HepG2 (cell line): ENCODE measurements around the gene CLPSL2. TPM values are rescaled to one million over a fixed set of nuclear protein-coding genes. Genes with fewer than 3 reads are reported as not detected.
A peak's percentile ranks its signal among the peaks of the same experiment; 100 is the strongest.

Experiments used
- ATAC-seq: fragments of 200-7000 bp; cut with Tn5 transposase; 3 replicates; pipeline ENCODE4 v1.9.1; 2020; ENCODE audit warnings: mild to moderate bottlenecking, moderate library complexity
- BruUV-seq: library from RNA; stranded (reverse); fragments of 400-500 nt; replicated peaks from 2 replicates; lab custom pipeline; 2021; lab: Mats Ljungman, UMichigan
- CTCF ChIA-PET: fragments of 300-600 bp; formaldehyde crosslinking; extraction: SDS; loops from one replicate; lab custom pipeline; 2021; ENCODE audit warnings: low total read pairs, inconsistent platforms, low intra/inter-chr PET ratio; lab: Yijun Ruan, JAX
- POLR2A ChIA-PET: fragments of 350-600 bp; sonication (Branson Sonifier 250); formaldehyde crosslinking; loops from one replicate; lab custom pipeline; 2020; ENCODE audit warnings: antibody characterized with exemption, inconsistent platforms; lab: Yijun Ruan, JAX
- DNase-seq: peaks from one replicate; pipeline ENCODE4 v3.0.0-alpha.2; 2015; ENCODE audit warnings: low spot score
- FAIRE-seq: peaks from 3 replicates; lab custom pipeline; 2011; peaks lifted over from hg19 to GRCh38; lab: Jason Lieb, UNC
- H2AFZ ChIP-seq: one replicate; pipeline ENCODE4 v1.6.1; 2011; ENCODE audit warnings: low read length, inconsistent platforms
- H3K27ac ChIP-seq: fragments of 300-600 bp; 3 replicates; pipeline ENCODE4 v1.8.0; 2011; ENCODE audit warnings: mixed run types, mild to moderate bottlenecking, mixed read lengths, low read length, inconsistent platforms; ENCODE audit not compliant: insufficient read depth; ENCODE audit errors: extremely low read length
- H3K27me3 ChIP-seq, 2 experiments: fragments of 200-600 bp in 1 of 2; 2 replicates in 1 of 2; 3 replicates in 1 of 2; pipeline versions ENCODE4 v1.6.0 to v1.8.0; 2011; ENCODE audit warnings: low read length in 2 of 2, mild to moderate bottlenecking in 2 of 2, moderate library complexity in 2 of 2, inconsistent platforms in 1 of 2; ENCODE audit not compliant: insufficient read depth in 2 of 2, control insufficient read depth in 1 of 2
- H3K36me3 ChIP-seq, 2 experiments: fragments of 200-600 bp in 1 of 2; replicated peaks in 1 of 2; 2 replicates in 1 of 2; 3 replicates in 1 of 2; pipeline versions ENCODE4 v1.5.1 to v1.8.0; 2011; ENCODE audit warnings: low read length in 2 of 2, inconsistent platforms in 1 of 2; ENCODE audit not compliant: insufficient read depth in 2 of 2, control insufficient read depth in 1 of 2
- H3K4me1 ChIP-seq: 2 replicates; pipeline ENCODE4 v1.5.1; 2012; ENCODE audit warnings: low read length, inconsistent platforms; ENCODE audit not compliant: insufficient read depth
- H3K4me2 ChIP-seq: 2 replicates; pipeline ENCODE4 v1.6.0; 2011; ENCODE audit warnings: low read depth, low read length, inconsistent platforms
- H3K4me3 ChIP-seq, 3 experiments: fragments of 200-600 bp in 1 of 3; sonication (generic), shearing (Covaris generic) in 1 of 3; replicated peaks in 1 of 3; 2 replicates each; pipeline ENCODE4 v1.5.1; 2011 to 2016; ENCODE audit warnings: low read length in 3 of 3, inconsistent platforms in 2 of 3, low read depth in 2 of 3, mild to moderate bottlenecking in 2 of 3, control low read depth in 1 of 3, mixed read lengths in 1 of 3; ENCODE audit not compliant: insufficient read depth in 1 of 3
- H3K79me2 ChIP-seq: one replicate; pipeline ENCODE4 v1.6.1; 2011; ENCODE audit warnings: low read length, inconsistent platforms; ENCODE audit not compliant: insufficient read depth
- H3K9ac ChIP-seq: 2 replicates; pipeline ENCODE4 v1.6.0; 2011; ENCODE audit warnings: mild to moderate bottlenecking, low read depth, low read length, inconsistent platforms; ENCODE audit not compliant: insufficient read depth
- H3K9me3 ChIP-seq: 2 replicates; pipeline ENCODE4 v1.5.1; 2012; ENCODE audit warnings: mild to moderate bottlenecking, low read length
- H4K20me1 ChIP-seq: 2 replicates; pipeline ENCODE4 v1.6.0; 2011; ENCODE audit warnings: inconsistent platforms, mild to moderate bottlenecking, low read length, moderate library complexity; ENCODE audit not compliant: insufficient read depth
- ARNTL ChIP-seq: sonication (generic); formaldehyde crosslinking; IDR thresholded peaks from 2 replicates; pipeline ENCODE4 v1.4.0; 2020; ENCODE audit warnings: mild to moderate bottlenecking, missing genetic modification reagents
- ELF3 ChIP-seq: IDR thresholded peaks from 2 replicates; pipeline ENCODE4 v1.6.1; 2016; ENCODE audit warnings: missing genetic modification reagents, missing compliant biosample characterization
- HNRNPLL ChIP-seq: fragments of 200-400 bp; formaldehyde crosslinking; IDR thresholded peaks from 2 replicates; pipeline ENCODE4 v1.6.1; 2017; ENCODE audit warnings: mild to moderate bottlenecking, low read depth, low read length; ENCODE audit not compliant: poor library complexity, severe bottlenecking
- JUND ChIP-seq: sonication (generic); formaldehyde crosslinking; IDR thresholded peaks from 2 replicates; pipeline ENCODE4 v1.8.0; 2022; ENCODE audit warnings: mild to moderate bottlenecking, missing genetic modification reagents
- ZFP62 ChIP-seq: sonication (generic); formaldehyde crosslinking; IDR thresholded peaks from 2 replicates; pipeline ENCODE4 v1.4.0; 2020; ENCODE audit warnings: missing genetic modification reagents
- ZNF180 ChIP-seq: sonication (generic); formaldehyde crosslinking; IDR thresholded peaks from 2 replicates; pipeline ENCODE4 v1.4.0; 2020; ENCODE audit warnings: low read depth, missing genetic modification reagents, borderline replicate concordance
- ZNF274 ChIP-seq: sonication (generic); formaldehyde crosslinking; IDR thresholded peaks from 2 replicates; pipeline ENCODE4 v1.5.1; 2020; ENCODE audit warnings: mild to moderate bottlenecking, missing genetic modification reagents
- ZNF34 ChIP-seq: sonication (generic); formaldehyde crosslinking; IDR thresholded peaks from 2 replicates; pipeline ENCODE4 v1.4.0; 2020; ENCODE audit warnings: mild to moderate bottlenecking, missing genetic modification reagents, borderline replicate concordance
- ZNF530 ChIP-seq: sonication (generic); formaldehyde crosslinking; IDR thresholded peaks from 2 replicates; pipeline ENCODE4 v1.5.0; 2020; ENCODE audit warnings: low read depth, mild to moderate bottlenecking, missing genetic modification reagents
- WGBS: methylation state at CpG from one replicate; pipeline ENCODE4 v1.1.6; 2017; ENCODE audit warnings: low lambda C conversion rate; 5-methylcytosine and 5-hydroxymethylcytosine counted together
- in situ Hi-C: cut with HindIII; loops from 2 replicates; pipeline ENCODE4 v1.10.0; 2017; ENCODE audit warnings: low pct_unique_long_range_greater_than_20kb; ENCODE audit not compliant: extremely low pct_ligation_motif_present
- intact Hi-C: fragments of 100-400 bp; cut with micrococcal nuclease; formaldehyde crosslinking; loops from one replicate; pipeline ENCODE4 v1.10.0; 2022; ENCODE audit not compliant: unreplicated experiment
- polyA plus RNA-seq, 8 experiments: library from polyadenylated mRNA; depleted of rRNA in 3 of 8; stranded (reverse) in 7 of 8; unstranded in 1 of 8; fragments of >200 nt; fragmentation: Illumina TruSeq in 4 of 8; extraction: Trizol in 4 of 8; gene quantifications; 2 replicates each; pipeline versions ENCODE4 v1.2.1 to v1.2.3, GENCODE V29; 2011 to 2016; ENCODE audit warnings: low read depth in 4 of 8, missing spikeins in 1 of 8, mixed read lengths in 1 of 8; ENCODE audit not compliant: insufficient read depth in 1 of 8
- total RNA-seq, 5 experiments: library from RNA; depleted of rRNA; stranded (reverse); fragments of >200 nt; fragmentation: Illumina TruSeq; extraction: Trizol; gene quantifications; 2 replicates each; pipeline ENCODE4 v1.2.3, GENCODE V29; 2016; ENCODE audit warnings: low read depth in 1 of 5
- TF ChIP-seq, protein P1 (sequence below): sonication (generic); formaldehyde crosslinking; IDR thresholded peaks from 2 replicates; pipeline ENCODE4 v1.8.1; 2022; ENCODE audit warnings: mild to moderate bottlenecking, missing genetic modification reagents
- TF ChIP-seq, protein P2 (sequence below): sonication (generic); formaldehyde crosslinking; IDR thresholded peaks from 2 replicates; pipeline ENCODE4 v1.8.1; 2023; ENCODE audit warnings: missing genetic modification reagents, mild to moderate bottlenecking, borderline replicate concordance
- TF ChIP-seq, protein P3 (sequence below): sonication (generic); formaldehyde crosslinking; conservative IDR thresholded peaks from 2 replicates; pipeline ENCODE4 v1.4.0; 2020; ENCODE audit warnings: missing genetic modification reagents
- TF ChIP-seq, protein P4 (sequence below): sonication (generic); formaldehyde crosslinking; IDR thresholded peaks from 2 replicates; pipeline ENCODE4 v1.4.0; 2020; ENCODE audit warnings: missing genetic modification reagents
- TF ChIP-seq, protein P5 (sequence below): sonication (generic); formaldehyde crosslinking; IDR thresholded peaks from 2 replicates; pipeline ENCODE4 v1.5.0; 2020; ENCODE audit warnings: mild to moderate bottlenecking, missing genetic modification reagents, moderate library complexity

Gene CLPSL2
- total and polyA plus RNA-seq, 2 of the 13 experiments (the other 11 are each of a cell fraction or from before 2014, with no cell fraction given), result not detected

DNA sequence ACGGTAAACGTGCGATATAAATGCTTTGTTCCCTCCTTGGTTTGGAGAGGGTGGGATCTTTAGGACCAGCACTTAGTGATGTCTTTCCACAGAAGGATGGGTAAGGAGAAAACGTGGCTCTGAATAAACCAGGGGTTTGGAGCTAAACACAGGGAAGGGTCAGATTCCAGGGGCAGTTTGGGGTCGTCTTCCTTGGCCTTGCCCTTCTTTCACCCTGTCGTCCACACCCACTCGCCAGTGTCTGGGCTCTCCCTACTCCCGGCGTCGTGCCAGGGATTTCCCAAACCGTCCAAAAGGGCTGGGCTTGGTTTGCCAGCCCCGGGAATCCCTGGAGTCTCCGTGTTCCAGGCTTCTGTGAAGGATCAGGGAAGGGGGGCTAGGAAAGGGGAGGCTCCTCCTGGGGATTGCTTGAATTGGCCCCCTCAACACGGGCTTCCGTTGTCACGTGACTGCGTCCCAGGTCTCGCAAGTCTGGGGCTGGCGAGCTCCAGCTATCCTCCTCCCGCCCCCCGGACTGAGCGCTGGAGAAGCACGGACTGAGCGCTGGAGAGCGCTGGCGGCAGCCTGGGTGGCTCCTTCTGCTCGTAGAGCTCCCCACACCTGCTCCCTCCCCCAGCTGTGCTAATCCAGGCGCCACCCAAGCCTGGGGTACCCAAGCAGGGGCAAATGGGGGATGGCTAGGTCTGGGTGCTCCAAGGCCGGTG lies 49.0 kb upstream of the CLPSL2 start (continued):
- TF ChIP-seq ZNF34 (CRISPR knock-in tag) (peak; percentile 90), ARNTL (CRISPR knock-in tag) (0 out of 2 replicates have a peak, but pooled peaks have one; percentile 58), ZNF180 (CRISPR knock-in tag) (no peak), ZNF274 (CRISPR knock-in tag) (0 out of 2 replicates have a peak, but pooled peaks have one; percentile 45)
- TF ChIP-seq, protein P1, sequence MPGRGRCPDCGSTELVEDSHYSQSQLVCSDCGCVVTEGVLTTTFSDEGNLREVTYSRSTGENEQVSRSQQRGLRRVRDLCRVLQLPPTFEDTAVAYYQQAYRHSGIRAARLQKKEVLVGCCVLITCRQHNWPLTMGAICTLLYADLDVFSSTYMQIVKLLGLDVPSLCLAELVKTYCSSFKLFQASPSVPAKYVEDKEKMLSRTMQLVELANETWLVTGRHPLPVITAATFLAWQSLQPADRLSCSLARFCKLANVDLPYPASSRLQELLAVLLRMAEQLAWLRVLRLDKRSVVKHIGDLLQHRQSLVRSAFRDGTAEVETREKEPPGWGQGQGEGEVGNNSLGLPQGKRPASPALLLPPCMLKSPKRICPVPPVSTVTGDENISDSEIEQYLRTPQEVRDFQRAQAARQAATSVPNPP (CRISPR knock-in tag), result no peak
- TF ChIP-seq, protein P2, sequence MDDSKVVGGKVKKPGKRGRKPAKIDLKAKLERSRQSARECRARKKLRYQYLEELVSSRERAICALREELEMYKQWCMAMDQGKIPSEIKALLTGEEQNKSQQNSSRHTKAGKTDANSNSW (CRISPR knock-in tag), result 0 out of 2 replicates have a peak, but pooled peaks have one; percentile 31
- TF ChIP-seq, all 625 proteins: peak for 91

DNA sequence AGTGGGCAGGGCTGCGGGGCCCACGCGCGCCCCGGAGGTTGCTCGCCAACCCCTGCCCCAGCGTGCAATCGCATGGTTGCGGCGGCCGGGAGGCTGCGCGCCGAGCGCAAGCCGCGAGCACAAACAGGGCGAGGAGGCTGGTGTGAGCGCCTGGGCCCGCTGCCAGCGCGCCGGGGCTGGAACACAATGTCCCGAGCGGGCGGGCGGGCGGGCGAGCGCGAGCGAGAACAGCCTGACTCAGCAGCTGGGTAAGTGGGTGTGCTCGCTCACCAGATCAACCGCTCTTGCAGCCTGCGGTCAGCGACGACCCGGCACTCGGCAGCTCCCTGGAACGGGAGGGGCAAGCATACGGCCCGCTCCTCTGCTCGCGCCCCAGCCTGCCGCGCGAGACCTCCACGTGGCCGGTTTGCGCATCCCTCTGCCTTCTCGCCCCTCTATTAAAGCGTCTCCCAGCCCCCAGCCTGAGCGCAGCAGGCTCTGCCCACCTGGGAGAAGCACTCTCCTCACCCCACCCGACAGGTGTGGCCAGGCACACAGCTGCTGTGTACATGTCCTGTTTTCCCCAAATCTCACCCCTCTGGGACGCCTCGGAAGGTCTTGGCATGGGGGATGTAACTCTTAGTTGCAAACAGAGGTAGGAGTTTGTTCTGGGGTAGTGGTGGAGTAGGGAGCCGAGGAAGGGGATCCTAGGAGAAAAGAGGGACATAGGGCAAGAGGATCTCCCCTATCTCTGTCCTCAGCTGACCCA lies 48.3 kb upstream of the CLPSL2 start:
- BruUV-seq, result no TSS peak
- peak overlapping the region; percentile 61 to 88 (median 63) for H3K4me3 ChIP-seq
- WGBS, result 0% methylated on average over 36 of the region's 57 CpGs
- no peaks in the 10 kb centered on the region for H3K36me3 ChIP-seq
- H3K27me3 ChIP-seq, result no peaks in the 10 kb centered on the region; a peak in 1 of 5 replicates
- peak overlapping the region; percentile 100 for H3K4me2 ChIP-seq
- H3K9ac ChIP-seq, result peak overlapping the region; percentile 66
- peak overlapping the region; percentile 53 for H3K27ac ChIP-seq
- no peaks in the 10 kb centered on the region for H3K9me3 ChIP-seq
- H3K79me2 ChIP-seq, result no peaks in the 10 kb centered on the region
- H3K4me1 ChIP-seq, result peaks cover 85% of the 10 kb centered on the region
- FAIRE-seq, result no peak
- intact Hi-C loops, result no loop called here
- peak; percentile 76 for DNase-seq
- no peaks in the 10 kb centered on the region for H4K20me1 ChIP-seq
- ATAC-seq, result peak; percentile 39
- ChIA-PET POLR2A (interaction anchor here (1.3 to 3.4 kb wide), 3 partner anchors 9 to 126 kb away, joined by 4 to 16 read pairs (median 15); partner anchors contain the start of gene ARMC12), CTCF (interaction anchor here (1.0 kb wide), 1 partner anchor 144 kb away, joined by 3 read pairs; no protein-coding TSS in a partner anchor)
- in situ Hi-C loops, result loop anchor here (5.0 kb wide), 1 partner anchor 41 kb away; the partner anchor contains the start of gene FKBP5
- peak overlapping the region; percentile 23 for H2AFZ ChIP-seq
- no peak for TF ChIP-seq JUND (CRISPR knock-in tag)
- TF ChIP-seq, protein P3, sequence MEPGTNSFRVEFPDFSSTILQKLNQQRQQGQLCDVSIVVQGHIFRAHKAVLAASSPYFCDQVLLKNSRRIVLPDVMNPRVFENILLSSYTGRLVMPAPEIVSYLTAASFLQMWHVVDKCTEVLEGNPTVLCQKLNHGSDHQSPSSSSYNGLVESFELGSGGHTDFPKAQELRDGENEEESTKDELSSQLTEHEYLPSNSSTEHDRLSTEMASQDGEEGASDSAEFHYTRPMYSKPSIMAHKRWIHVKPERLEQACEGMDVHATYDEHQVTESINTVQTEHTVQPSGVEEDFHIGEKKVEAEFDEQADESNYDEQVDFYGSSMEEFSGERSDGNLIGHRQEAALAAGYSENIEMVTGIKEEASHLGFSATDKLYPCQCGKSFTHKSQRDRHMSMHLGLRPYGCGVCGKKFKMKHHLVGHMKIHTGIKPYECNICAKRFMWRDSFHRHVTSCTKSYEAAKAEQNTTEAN, result no peak; the same call in 1 of the 2 replicates
- TF ChIP-seq, protein P4, sequence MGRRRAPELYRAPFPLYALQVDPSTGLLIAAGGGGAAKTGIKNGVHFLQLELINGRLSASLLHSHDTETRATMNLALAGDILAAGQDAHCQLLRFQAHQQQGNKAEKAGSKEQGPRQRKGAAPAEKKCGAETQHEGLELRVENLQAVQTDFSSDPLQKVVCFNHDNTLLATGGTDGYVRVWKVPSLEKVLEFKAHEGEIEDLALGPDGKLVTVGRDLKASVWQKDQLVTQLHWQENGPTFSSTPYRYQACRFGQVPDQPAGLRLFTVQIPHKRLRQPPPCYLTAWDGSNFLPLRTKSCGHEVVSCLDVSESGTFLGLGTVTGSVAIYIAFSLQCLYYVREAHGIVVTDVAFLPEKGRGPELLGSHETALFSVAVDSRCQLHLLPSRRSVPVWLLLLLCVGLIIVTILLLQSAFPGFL (CRISPR knock-in tag), result no peak
- TF ChIP-seq ZNF530, result no peak
- TF ChIP-seq ELF3 (CRISPR knock-in tag), result 0 out of 2 replicates have a peak, but pooled peaks have one; percentile 30
- TF ChIP-seq ZFP62 (CRISPR knock-in tag), result no peak
- TF ChIP-seq HNRNPLL, result peak; percentile 97
- TF ChIP-seq, protein P5, sequence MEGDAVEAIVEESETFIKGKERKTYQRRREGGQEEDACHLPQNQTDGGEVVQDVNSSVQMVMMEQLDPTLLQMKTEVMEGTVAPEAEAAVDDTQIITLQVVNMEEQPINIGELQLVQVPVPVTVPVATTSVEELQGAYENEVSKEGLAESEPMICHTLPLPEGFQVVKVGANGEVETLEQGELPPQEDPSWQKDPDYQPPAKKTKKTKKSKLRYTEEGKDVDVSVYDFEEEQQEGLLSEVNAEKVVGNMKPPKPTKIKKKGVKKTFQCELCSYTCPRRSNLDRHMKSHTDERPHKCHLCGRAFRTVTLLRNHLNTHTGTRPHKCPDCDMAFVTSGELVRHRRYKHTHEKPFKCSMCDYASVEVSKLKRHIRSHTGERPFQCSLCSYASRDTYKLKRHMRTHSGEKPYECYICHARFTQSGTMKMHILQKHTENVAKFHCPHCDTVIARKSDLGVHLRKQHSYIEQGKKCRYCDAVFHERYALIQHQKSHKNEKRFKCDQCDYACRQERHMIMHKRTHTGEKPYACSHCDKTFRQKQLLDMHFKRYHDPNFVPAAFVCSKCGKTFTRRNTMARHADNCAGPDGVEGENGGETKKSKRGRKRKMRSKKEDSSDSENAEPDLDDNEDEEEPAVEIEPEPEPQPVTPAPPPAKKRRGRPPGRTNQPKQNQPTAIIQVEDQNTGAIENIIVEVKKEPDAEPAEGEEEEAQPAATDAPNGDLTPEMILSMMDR, result no peak
